ENCODE results near the gene MBP.
A peak's percentile ranks its signal among the peaks of the same experiment; 100 is the strongest.

The MBP gene

DNA sequence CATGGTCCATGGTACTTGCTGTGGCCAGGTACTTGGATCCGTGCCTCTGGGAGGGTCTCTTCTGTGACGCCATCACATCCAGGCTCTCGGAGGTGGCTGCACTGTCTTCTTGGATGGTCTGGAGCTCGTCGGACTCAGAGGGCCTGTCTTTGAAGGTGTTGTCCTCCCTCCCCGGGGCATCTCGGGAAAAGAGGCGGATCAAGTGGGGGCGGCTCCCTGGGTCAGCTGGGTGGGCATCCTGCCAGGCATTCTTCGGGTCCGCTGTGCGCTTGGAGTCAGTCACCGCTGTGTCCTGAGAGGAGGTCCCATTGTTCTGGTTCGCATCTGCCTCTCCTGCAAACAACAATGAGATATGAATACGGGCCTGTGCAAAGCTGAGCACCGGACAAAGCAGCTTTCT lies 115.6 kb downstream of the MBP start:
- TF ChIP-seq, protein P1, sequence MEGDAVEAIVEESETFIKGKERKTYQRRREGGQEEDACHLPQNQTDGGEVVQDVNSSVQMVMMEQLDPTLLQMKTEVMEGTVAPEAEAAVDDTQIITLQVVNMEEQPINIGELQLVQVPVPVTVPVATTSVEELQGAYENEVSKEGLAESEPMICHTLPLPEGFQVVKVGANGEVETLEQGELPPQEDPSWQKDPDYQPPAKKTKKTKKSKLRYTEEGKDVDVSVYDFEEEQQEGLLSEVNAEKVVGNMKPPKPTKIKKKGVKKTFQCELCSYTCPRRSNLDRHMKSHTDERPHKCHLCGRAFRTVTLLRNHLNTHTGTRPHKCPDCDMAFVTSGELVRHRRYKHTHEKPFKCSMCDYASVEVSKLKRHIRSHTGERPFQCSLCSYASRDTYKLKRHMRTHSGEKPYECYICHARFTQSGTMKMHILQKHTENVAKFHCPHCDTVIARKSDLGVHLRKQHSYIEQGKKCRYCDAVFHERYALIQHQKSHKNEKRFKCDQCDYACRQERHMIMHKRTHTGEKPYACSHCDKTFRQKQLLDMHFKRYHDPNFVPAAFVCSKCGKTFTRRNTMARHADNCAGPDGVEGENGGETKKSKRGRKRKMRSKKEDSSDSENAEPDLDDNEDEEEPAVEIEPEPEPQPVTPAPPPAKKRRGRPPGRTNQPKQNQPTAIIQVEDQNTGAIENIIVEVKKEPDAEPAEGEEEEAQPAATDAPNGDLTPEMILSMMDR (IDR thresholded peaks at IDR 0.05) = no peak
- no peak overlapping the region for H3K27ac ChIP-seq
- H3K36me3 ChIP-seq = peaks cover 92% of the 10 kb centered on the region
- H3K27me3 ChIP-seq = no peaks in the 10 kb centered on the region
- peaks cover 54 to 70% of the 10 kb centered on the region in 2 experiments for H3K4me1 ChIP-seq (ENCODE audit: control insufficient read depth in 1 of 2, insufficient read depth in 1 of 2, low read depth in 1 of 2, low read length in 1 of 2)
- H3K9me3 ChIP-seq = no peaks in the 10 kb centered on the region
- H3K4me3 ChIP-seq (ENCODE audit: low read depth in 1 of 2, low read length in 1 of 2) = no peak overlapping the region

DNA sequence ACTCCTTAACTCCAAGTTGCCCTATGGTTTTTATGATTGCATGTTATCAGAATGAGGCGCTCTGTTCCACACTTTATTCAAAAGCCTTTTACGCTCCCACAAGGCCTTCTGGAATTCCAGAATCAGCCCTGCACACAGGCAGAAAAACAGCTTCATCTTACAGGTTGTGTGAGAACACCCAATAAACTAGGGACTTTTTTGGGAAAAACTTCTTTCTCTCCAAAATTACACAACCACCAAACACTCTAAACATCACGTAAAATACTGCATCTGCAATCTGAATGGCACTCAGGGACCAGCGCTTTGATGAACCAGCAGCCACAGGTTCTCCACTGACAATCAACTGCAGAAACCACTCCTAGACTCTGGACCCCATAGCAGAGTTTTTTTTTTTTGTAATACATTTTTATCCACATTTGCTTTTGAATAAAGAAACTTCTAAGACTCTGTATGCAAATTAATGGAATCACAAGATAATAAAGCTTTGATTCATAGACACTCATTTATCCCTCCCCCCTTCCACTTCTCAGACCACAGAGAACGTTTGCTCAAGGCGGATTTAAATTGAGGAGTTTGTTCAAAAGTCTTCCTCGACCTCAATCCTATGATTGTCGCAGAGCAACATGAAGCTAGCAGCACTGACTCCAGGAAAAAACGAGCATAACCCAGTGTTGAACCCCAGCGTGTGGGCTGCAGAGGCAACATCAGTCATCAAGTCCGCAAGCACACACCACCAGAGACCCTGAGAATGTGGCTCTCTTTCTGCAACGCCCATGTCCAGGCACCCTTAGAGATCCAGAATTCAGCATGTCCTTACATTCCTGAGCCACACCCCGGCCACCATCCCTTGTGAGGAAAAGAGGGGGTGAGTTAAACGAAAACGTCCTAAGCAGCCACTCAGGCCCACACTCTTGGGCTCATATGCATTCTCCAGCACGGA lies 116.5 kb downstream of the MBP start:
- peaks cover 45 to 63% of the 10 kb centered on the region in 2 experiments for H3K4me1 ChIP-seq (ENCODE audit: control insufficient read depth in 1 of 2, insufficient read depth in 1 of 2, low read depth in 1 of 2, low read length in 1 of 2)
- H3K4me3 ChIP-seq (ENCODE audit: low read depth in 1 of 2, low read length in 1 of 2) = no peak overlapping the region
- no peaks in the 10 kb centered on the region for H3K9me3 ChIP-seq
- peak overlapping the region; percentile 82 for H3K27ac ChIP-seq
- peaks cover 95% of the 10 kb centered on the region for H3K36me3 ChIP-seq
- no peaks in the 10 kb centered on the region for H3K27me3 ChIP-seq
- TF ChIP-seq, protein P1 (IDR thresholded peaks at IDR 0.05) = no peak

DNA sequence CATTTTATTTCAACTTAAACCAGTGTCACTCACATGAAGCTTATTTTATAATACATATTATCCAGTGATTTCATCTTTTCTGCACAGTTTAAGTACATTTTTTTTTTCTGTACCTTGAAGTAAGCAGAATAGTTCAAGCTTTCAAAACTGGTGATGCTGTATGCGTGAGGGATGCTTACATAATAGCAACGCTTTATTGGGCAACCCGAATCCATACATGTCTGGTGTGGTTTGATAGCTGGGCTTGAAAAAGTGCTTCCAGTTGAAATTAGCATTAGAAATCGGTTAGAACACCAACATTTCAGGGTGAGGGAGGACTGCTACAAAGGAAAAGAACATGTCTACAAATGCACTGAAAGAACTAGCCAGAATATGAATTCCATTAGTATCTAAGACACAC lies 117.4 kb downstream of the MBP start:
- H3K36me3 ChIP-seq = peaks cover 94% of the 10 kb centered on the region

DNA sequence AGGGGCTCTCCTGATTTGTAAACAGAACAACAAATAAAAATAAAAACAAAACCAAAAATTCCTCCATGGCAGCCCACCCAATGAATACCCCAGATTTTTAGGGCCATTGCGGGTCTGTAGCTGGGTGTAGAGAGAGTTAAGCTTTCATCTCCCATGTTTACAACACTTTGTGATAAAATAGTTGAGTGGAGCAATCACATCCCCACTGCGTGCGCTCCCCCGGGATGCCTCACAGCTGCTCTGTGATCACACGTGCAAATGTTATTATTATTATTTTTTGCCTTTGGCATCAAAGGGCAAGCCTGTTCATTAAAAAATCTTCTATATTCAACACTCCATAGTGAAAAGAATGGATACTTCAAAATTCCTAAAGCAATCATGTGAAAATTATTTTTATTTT lies 118.0 kb downstream of the MBP start:
- no peaks in the 10 kb centered on the region for H3K27me3 ChIP-seq
- H3K9me3 ChIP-seq = no peaks in the 10 kb centered on the region
- TF ChIP-seq, protein P1 (IDR thresholded peaks at IDR 0.05) = no peak
- H3K36me3 ChIP-seq = peaks cover 93% of the 10 kb centered on the region
- H3K4me3 ChIP-seq (ENCODE audit: low read depth in 1 of 2, low read length in 1 of 2) = peak overlapping the region in 1 of 2 experiments; percentile 3
- peak overlapping the region; percentile 82 for H3K27ac ChIP-seq
- peaks cover 35 to 48% of the 10 kb centered on the region in 2 experiments for H3K4me1 ChIP-seq (ENCODE audit: control insufficient read depth in 1 of 2, insufficient read depth in 1 of 2, low read depth in 1 of 2, low read length in 1 of 2)

More for the DNA sequence above, 117.4 kb downstream of the MBP start:
- TF ChIP-seq, protein P1 (IDR thresholded peaks at IDR 0.05) = no peak
- Histone ChIP-seq H3K27me3 (no peaks in the 10 kb centered on the region), H3K4me3 (ENCODE audit: low read depth in 1 of 2, low read length in 1 of 2) (no peak overlapping the region), H3K4me1 (ENCODE audit: control insufficient read depth in 1 of 2, insufficient read depth in 1 of 2, low read depth in 1 of 2, low read length in 1 of 2) (peaks cover 36 to 54% of the 10 kb centered on the region in 2 experiments), H3K27ac (peak overlapping the region; percentile 82), H3K9me3 (no peaks in the 10 kb centered on the region)

DNA sequence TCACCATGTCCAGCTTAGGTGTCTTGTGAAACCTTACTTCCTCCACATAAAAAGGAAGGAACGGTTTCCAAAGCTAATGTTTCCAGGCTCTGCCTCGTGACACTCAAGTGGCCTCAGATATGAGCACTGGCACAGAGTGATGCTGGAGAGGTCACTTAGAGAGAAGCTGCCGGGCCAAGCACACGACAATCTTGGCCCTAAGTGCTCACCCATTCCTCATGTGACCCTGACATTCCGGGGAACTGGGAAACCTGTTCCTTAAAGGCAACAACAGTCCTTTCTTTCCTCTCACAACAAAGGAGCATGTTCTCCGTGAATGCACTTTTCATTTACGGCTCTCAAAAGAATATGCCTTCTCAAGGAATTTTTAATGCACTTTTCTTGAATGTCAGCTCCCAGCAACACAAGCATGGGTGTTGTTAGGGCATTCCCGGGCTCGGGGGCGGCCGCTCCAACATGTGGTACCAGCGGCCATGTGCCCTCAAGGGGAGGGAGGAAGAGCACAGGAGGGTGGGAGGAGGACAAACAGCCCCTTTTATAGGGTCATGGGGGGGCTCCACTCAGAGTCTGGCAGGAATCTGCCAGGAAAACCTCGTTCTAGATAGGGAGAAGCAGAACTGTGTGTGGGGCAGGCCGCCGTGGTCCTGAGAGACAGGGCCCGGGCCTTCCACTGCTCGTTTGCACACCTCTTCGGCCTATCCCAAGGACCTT lies 118.6 kb downstream of the MBP start:
- peak overlapping the region in 1 of 2 experiments; percentile 12 for H3K4me3 ChIP-seq (ENCODE audit: low read depth in 1 of 2, low read length in 1 of 2)
- TF ChIP-seq, protein P1 (IDR thresholded peaks at IDR 0.05) = no peak
- peaks cover 93% of the 10 kb centered on the region for H3K36me3 ChIP-seq
- peak overlapping the region; percentile 82 for H3K27ac ChIP-seq
- no peaks in the 10 kb centered on the region for H3K9me3 ChIP-seq
- no peaks in the 10 kb centered on the region for H3K27me3 ChIP-seq
- H3K4me1 ChIP-seq (ENCODE audit: control insufficient read depth in 1 of 2, insufficient read depth in 1 of 2, low read depth in 1 of 2, low read length in 1 of 2) = peaks cover 35 to 48% of the 10 kb centered on the region in 2 experiments

Measured in neutrophil (primary cell).